GM12864 (cell line): ENCODE data around the gene CCBE1.

Experiments used
- DNase-seq: peaks from one replicate; pipeline ENCODE4 v3.0.0-alpha.2; 2011; ENCODE audit warnings: low read depth
- H3K4me3 ChIP-seq: 2 replicates; pipeline ENCODE4 v1.5.1; 2011; ENCODE audit warnings: mild to moderate bottlenecking, low read depth, low read length, control low read depth
- CTCF ChIP-seq: IDR thresholded peaks from 2 replicates; pipeline ENCODE4 v1.5.1; 2011; ENCODE audit warnings: low read depth, mild to moderate bottlenecking, moderate library complexity, low read length, control low read depth, inconsistent platforms; ENCODE audit errors: missing control alignments

The CCBE1 gene

DNA sequence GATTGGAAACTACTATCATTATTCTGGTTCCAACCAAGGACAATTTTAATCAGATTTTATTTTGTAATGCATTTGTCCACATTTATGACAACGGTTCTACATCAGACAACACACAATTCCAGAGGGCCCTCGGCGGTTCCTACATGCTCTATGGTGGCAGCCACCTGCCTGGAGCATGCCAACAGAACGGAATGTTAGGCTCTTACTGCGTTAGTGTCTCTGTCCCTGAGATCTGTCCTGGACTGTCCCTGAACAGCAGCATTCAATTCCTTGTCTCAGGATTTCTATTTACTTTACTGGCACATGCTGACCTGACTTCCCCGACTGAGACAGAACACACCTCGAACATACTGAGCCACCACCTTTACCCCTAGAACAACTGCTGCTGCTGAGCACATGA, 117.7 kb downstream of the CCBE1 start:
- no peak overlapping the region for H3K4me3 ChIP-seq
- TF ChIP-seq CTCF, result no peak
- DNase-seq, result no peak

DNA sequence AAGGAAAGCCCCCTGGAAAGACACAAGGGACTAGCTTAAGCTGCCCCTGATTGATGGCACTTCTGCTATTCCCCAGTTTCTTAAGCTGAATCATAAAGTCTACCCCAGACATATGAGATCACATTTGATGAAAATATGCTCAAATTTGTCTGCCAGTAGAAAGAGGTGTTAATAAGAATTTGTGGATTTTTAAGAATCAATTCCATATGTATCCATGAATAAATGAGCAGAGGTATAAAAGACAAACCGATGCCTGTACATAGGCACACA, 119.9 kb downstream of the CCBE1 start:
- H3K4me3 ChIP-seq, result no peak overlapping the region
- TF ChIP-seq CTCF, result no peak
- no peak for DNase-seq

DNA sequence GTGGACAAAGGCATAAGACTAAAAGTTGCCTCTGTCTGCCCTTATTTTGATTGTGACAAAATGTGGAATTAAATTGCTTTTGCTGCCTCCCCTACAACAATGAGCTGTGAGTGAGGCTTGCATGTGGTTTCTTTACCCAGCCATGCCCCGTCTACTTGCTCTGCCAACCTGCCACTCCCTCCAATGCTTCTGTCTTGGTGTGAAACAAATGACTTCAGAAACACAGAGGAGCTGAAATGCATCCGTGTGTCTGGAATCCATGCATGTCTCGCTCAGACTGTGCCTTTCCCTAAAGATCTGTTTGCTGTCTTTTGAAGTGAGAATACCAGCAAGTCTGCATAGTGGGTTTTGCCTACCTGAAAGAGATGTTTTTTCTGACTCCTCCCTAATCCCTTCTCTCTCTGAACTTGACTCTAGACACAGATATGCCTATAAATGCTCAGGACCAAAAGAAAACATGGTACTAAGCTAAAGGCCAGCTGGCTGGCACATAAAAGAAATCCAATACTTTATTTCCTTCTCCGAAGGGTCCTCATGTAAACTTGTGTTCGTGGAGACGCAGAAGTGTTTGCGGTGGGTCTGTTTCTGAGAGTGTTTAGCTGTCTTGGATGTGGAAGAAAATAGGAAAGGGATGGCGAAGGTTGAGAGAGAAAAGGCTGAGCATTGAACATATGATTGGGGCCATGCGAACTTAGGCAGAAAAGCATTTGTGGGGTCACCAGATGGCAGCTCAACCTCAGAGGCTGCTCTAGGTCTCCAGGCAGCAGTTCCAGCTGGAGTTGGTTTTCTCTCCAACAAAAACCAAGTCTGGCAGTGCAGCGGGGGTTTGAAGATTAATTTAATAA, 120.5 kb downstream of the CCBE1 start:
- no peak overlapping the region for H3K4me3 ChIP-seq
- TF ChIP-seq CTCF, result no peak
- no peak for DNase-seq

DNA sequence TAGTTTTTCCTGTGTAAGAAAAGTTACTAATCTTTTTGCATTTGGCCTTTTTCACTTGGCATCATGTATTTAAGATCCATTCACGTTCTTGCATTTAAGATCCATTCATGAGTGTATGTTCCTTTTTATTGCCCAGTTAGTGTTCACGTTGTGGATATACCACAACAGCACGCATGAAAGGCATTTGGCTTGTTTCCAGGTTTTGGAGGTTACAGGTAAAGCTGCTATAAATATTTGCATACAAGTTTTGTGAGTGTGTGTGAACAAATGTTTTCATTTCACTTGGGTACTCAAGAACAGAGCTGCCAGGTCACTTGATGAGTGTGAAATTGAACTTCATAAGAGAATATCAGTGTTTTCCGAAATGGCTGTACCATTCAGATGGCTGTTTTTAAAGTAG, 121.2 kb downstream of the CCBE1 start:
- no peak for TF ChIP-seq CTCF
- DNase-seq, result peak; percentile 8

DNA sequence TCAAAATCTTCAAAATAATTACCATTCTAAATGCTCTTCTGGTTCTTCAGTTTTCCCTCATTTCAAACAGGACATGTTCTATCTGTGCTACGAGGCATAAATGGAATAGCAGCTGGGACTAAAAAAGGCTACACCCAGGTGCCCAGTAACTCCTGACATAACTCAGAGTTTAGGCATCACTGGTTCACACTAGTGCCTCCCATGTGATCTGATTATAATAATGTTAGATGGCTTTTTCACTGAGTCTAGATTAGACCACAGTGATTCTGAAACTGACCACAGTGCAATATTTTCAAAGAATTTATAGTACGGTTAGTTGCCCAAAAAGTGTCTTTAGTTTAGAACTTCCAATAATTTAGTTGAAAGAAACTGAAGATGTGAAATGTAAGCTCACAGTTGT, 123.3 kb downstream of the CCBE1 start:
- TF ChIP-seq CTCF, result no peak
- no peak for DNase-seq
- no peak overlapping the region for H3K4me3 ChIP-seq

More for the DNA sequence above, 121.2 kb downstream of the CCBE1 start:
- H3K4me3 ChIP-seq, result no peak overlapping the region

DNA sequence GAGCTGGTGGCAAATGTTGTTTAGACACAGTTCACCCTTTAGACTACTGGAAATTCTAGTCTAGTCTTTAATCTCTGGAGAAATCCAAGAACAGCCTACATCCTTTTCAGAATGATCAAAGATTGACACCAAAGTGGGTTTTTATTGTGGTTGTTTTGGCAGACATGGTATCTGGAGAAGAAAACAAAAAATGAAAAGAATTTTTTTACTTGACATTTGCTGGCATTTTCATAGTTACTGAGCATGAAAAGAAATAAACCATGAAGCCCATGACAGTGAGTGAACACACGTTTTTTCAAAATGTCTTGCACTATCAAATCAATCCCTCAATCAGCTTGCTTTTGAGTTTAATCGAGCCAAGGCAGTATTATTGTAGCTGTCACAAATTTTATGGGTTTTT, 125.3 kb downstream of the CCBE1 start:
- H3K4me3 ChIP-seq, result no peak overlapping the region
- no peak for TF ChIP-seq CTCF
- DNase-seq, result no peak

GRCh38 chr18:59570796-59571195, 126.4 kb downstream of the CCBE1 start:
- no peak overlapping the region for H3K4me3 ChIP-seq
- no peak for TF ChIP-seq CTCF
- DNase-seq, result no peak
